ENCODE measurements around the gene ST3GAL3. TPM values are rescaled to one million over a fixed set of nuclear protein-coding genes. Genes with fewer than 3 reads are reported as not detected.

Gene ST3GAL3
- total and polyA plus RNA-seq, 3 donors from 2014 or later = 42.9 to 62.0 (median 50.7) TPM

- intact Hi-C loops (cut with DNase I; ENCODE audit: low total_unique reads) = loop anchor here (10.0 kb wide), 1 partner anchor 397 kb away; the partner anchor contains the start of gene PTPRF
- DNase-seq = no peak
- no peak overlapping the region for H3K4me3 ChIP-seq
- no peaks in the 10 kb centered on the region for H3K27me3 ChIP-seq
- H3K9me3 ChIP-seq = no peaks in the 10 kb centered on the region
- no peaks in the 10 kb centered on the region for H3K36me3 ChIP-seq (ENCODE audit: low read depth, missing control alignments)
- WGBS, 2 donors = 89 to 91% methylated on average over 12 to 13 of the region's 13 CpGs
- H3K4me1 ChIP-seq = peaks cover 15% of the 10 kb centered on the region
- no peak for TF ChIP-seq CTCF (IDR thresholded peaks at IDR 0.05)
- TF ChIP-seq POLR2A (IDR thresholded peaks at IDR 0.05) = no peak
- no peak overlapping the region for H3K27ac ChIP-seq
These were observed 224.7 kb downstream of the ST3GAL3 start for GRCh38 chr1:43931711-43932660.

- Histone ChIP-seq H3K9me3 (no peaks in the 10 kb centered on the region), H3K36me3 (ENCODE audit: low read depth, missing control alignments) (no peaks in the 10 kb centered on the region), H3K4me1 (peaks cover 15% of the 10 kb centered on the region), H3K27ac (no peak overlapping the region), H3K27me3 (no peaks in the 10 kb centered on the region), H3K4me3 (no peak overlapping the region)
- DNase-seq = no peak
- intact Hi-C loops (cut with DNase I; ENCODE audit: low total_unique reads) = loop anchor here (10.0 kb wide), 1 partner anchor 398 kb away; the partner anchor contains the start of gene PTPRF
- TF ChIP-seq CTCF (IDR thresholded peaks at IDR 0.05) = no peak
- no peak for TF ChIP-seq POLR2A (IDR thresholded peaks at IDR 0.05)
- WGBS, 2 donors = 32 to 34% methylated on average over 8 of the region's 8 CpGs
These were observed 225.6 kb downstream of the ST3GAL3 start for GRCh38 chr1:43932786-43933385.

GRCh38 chr1:43933386-43934100 is 226.2 kb downstream of the ST3GAL3 start, which contains the start of gene ARTN:
TSS of gene ARTN (plus strand) at chr1:43933801. CDS start at chr1:43935657, 1,856 bp downstream.
- no peak for DNase-seq
- Histone ChIP-seq H3K4me3 (peak within 1 kb of the TSS; percentile 11 to 29), H3K4me1 (peaks cover 15% of the 10 kb centered on the region), H3K27ac (peak within 1 kb of the TSS in 1 of 2 donors; percentile 18), H3K36me3 (ENCODE audit: low read depth, missing control alignments) (no peaks in the 10 kb centered on the region), H3K27me3 (no peaks in the 10 kb centered on the region), H3K9me3 (no peaks in the 10 kb centered on the region)
- TF ChIP-seq CTCF (IDR thresholded peaks at IDR 0.05) (no peak), POLR2A (IDR thresholded peaks at IDR 0.05) (no peak)
- intact Hi-C loops (cut with DNase I; ENCODE audit: low total_unique reads) = loop anchor here (10.0 kb wide), 1 partner anchor 399 kb away; the partner anchor contains the start of gene PTPRF
- 7 to 17% methylated on average over 22 to 42 of the region's 42 CpGs for WGBS, 2 donors

GRCh38 chr1:43934101-43934985 is 227.0 kb downstream of the ST3GAL3 start:
- peak; percentile 71 for DNase-seq
- Histone ChIP-seq H3K9me3 (no peaks in the 10 kb centered on the region), H3K4me3 (peak overlapping the region in 1 of 2 donors; percentile 11), H3K36me3 (ENCODE audit: low read depth, missing control alignments) (no peaks in the 10 kb centered on the region), H3K27ac (peak overlapping the region in 1 of 2 donors; percentile 18), H3K27me3 (no peaks in the 10 kb centered on the region), H3K4me1 (peaks cover 15% of the 10 kb centered on the region)
- TF ChIP-seq CTCF (IDR thresholded peaks at IDR 0.05) (peak; percentile 85 to 93 (median 90)), POLR2A (IDR thresholded peaks at IDR 0.05) (no peak)
- intact Hi-C loops (cut with DNase I; ENCODE audit: low total_unique reads) = loop anchor here (10.0 kb wide), 1 partner anchor 400 kb away; the partner anchor contains the start of gene PTPRF
- WGBS, 2 donors = 31 to 33% methylated on average over 12 to 13 of the region's 13 CpGs

Measured in testis (tissue), 3 donors.